C4-2B (cell line): Measurements from ENCODE around the gene EMCN.

ENCODE experiments used
- H3K27ac ChIP-seq: fragments of 450-650 bp; 2 replicates; pipeline ENCODE4 v1.5.1; 2017
- ZFX ChIP-seq: fragments of 450-650 bp; IDR thresholded peaks from 2 replicates; pipeline ENCODE4 v1.6.1; 2017
- TF ChIP-seq, protein P1 (sequence below): fragments of 450-650 bp; conservative IDR thresholded peaks from 2 replicates; pipeline ENCODE4 v1.5.1; 2017; ENCODE audit warnings: mild to moderate bottlenecking

Gene EMCN

DNA sequence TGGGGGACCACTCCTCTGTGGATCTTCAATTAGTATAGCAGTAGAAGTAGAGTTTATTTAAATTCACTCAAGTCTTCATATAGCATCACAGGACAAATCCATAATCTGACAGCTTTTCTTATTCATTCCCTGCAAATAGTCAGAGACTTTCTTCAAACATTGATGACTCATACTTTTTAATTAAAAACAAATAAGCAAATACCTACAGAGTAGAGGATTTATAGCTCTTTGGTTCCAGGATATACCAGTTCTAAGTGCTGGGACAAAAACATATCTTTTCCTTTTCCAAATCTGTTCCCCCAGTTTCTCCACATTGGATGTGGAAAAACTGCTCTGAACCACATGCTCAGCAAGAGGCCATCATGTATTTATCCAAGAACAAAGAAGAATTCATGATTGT is 24.1 kb downstream of the EMCN start:
- H3K27ac ChIP-seq, result no peak overlapping the region
- no peak for TF ChIP-seq ZFX
- TF ChIP-seq, protein P1, sequence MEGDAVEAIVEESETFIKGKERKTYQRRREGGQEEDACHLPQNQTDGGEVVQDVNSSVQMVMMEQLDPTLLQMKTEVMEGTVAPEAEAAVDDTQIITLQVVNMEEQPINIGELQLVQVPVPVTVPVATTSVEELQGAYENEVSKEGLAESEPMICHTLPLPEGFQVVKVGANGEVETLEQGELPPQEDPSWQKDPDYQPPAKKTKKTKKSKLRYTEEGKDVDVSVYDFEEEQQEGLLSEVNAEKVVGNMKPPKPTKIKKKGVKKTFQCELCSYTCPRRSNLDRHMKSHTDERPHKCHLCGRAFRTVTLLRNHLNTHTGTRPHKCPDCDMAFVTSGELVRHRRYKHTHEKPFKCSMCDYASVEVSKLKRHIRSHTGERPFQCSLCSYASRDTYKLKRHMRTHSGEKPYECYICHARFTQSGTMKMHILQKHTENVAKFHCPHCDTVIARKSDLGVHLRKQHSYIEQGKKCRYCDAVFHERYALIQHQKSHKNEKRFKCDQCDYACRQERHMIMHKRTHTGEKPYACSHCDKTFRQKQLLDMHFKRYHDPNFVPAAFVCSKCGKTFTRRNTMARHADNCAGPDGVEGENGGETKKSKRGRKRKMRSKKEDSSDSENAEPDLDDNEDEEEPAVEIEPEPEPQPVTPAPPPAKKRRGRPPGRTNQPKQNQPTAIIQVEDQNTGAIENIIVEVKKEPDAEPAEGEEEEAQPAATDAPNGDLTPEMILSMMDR, result no peak

DNA sequence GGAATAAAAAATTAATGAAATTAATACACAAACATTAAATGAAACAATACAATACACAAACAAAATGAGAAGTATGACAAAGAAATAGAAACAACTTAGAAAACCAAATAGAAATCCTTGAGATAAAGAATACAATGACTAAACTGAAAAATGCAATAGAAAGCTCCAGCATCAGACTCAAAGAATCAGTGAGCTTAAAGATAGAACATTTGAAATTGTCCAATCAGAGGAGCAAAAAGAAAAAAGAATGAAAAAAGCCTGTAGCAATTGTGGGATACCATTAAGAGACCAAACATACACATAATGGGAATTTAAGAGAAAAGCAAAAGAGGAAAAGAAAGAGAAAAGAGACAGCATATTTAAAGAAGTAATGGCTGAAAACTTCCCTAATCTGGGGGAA is 25.7 kb downstream of the EMCN start:
- no peak for TF ChIP-seq ZFX
- TF ChIP-seq, protein P1, result no peak
- no peak overlapping the region for H3K27ac ChIP-seq

DNA sequence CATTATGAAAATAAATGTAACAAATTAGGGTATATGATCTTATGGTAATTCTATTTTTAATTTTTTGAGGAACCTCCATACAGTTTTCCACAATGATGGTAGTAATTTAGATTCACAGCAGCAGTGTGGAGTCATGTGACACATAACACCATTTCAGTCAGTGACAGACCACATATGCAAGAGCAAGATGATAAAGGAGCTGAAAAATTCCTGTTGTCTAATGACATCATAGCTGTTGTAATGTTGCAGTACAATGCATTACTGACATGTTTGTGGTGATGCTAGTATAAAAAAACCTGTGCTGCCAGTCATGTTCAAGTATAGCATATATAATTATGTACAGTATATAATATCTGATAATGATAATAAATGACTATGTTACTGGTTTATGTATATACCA is 28.5 kb downstream of the EMCN start:
- no peak for TF ChIP-seq ZFX
- TF ChIP-seq, protein P1, result no peak
- no peak overlapping the region for H3K27ac ChIP-seq

DNA sequence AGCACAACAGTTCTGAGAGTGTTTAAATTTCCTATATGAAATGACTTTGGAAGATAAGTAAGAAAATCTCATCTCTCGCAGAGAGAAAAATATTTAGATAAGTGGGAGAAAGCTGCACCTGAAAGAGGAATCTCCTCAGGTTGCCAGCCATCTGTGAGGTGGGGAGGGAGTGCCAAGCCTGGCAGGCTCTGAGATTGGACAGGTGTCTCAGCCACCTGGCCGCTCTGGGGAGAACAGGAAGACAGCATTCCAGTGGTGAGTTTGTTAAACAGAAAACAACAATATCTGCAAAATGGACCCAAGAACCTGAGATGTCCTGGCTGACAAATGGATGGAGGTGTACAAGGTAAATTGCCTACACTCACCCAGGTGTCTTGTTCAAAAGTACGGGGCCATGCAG is 31.3 kb downstream of the EMCN start:
- peak overlapping the region; percentile 64 for H3K27ac ChIP-seq
- TF ChIP-seq, protein P1, result no peak
- TF ChIP-seq ZFX, result no peak

DNA sequence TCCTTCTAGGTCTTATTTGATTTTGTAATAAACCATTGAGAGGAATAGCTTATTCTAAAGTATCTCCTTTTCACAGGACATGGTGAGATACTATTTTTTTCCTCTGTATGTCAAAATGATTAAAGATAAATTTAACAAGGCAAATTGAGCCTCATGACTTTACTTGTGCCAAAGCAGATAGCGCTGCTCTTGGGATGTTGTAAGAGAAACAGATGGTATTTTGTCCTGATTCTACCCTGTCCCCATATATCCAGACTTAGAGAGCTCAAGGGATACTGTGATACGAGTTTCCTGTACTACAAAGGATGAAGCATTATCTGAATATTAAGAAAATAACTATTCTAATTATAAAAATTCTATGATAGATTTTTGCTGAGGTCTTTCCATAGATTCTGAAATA is 34.0 kb downstream of the EMCN start:
- H3K27ac ChIP-seq, result no peak overlapping the region
- TF ChIP-seq, protein P1, result no peak
- no peak for TF ChIP-seq ZFX

DNA sequence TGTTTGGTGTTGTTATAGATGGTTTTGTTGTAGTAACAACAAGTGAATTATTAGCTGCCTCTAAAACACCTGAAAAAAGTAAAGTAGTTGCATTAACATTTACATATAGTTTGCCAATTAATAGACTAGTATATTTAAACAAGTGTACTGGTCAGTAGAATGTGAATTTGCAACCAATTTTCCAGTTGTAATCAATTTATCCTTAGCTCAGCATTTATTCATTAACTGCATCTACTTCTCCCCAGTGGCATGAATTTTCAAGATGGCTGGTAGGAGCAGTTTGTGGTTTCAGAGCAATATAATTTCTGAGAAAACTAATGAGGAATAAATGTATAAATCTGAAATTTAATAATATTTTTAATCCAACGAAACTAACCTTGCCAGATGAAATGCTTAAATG is 37.9 kb downstream of the EMCN start:
- no peak overlapping the region for H3K27ac ChIP-seq
- no peak for TF ChIP-seq ZFX
- TF ChIP-seq, protein P1, result no peak

DNA sequence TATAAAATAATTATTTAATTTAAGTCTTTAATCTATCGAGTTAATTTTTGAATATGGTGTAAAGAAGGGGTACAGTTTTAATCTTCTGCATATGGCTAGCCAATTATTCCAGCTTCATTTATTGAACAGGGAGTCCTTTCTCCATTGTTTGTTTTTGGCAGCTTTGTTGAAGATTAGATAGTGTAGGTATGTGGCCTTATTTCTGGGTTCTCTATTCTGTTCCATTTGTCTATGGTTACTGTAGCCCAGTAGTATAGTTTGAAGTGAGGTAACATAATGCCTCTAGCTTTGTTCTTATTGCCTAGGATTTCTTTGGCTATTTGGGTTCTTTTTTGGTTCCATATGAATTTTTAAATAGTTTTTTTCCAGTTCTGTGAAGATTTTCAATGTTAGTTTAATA is 48.3 kb downstream of the EMCN start:
- H3K27ac ChIP-seq, result no peak overlapping the region
- TF ChIP-seq, protein P1, result no peak
- no peak for TF ChIP-seq ZFX
